ENCODE data around the gene MAJIN.
"Not testable (repeated sequence)": the region's sequence is repeated elsewhere in the genome, so short reads cannot be mapped to it uniquely, and the experiment has no call there.

Gene MAJIN

DNA sequence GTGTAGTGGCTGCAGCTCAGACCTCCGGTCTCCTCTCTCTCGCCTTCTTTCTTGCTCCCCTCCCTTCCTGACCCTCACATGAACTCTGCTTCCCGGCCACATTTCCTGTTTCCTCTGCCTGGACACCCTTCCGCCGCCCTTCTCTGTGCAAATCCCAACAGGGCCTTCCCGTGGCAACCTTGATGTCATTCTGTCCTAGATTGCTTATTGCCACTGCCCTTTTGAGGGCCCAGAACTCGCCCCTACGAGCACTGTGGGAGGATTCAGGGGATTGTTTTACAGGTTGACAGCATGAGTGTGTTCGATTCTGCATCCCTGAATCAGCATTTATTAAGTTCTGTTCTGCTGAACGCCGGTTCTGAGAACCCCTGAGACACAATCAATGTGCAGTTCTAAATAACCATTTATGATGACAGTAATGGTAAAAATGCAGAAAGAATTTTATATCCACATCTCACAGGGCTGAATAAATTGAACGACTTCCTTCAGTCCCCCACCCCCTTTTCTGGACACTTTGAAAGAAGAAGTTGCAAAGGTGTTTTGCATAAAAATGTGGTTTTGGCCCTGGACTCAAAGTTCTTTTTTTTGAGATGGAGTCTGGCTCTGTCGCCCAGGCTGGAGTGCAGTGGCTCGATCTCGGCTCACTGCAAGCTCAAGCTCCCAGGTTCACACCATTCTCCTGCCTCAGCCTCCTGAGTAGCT, 18.5 kb upstream of the MAJIN start:
- DNase-seq (ENCODE audit: low spot score) = no peak

DNA sequence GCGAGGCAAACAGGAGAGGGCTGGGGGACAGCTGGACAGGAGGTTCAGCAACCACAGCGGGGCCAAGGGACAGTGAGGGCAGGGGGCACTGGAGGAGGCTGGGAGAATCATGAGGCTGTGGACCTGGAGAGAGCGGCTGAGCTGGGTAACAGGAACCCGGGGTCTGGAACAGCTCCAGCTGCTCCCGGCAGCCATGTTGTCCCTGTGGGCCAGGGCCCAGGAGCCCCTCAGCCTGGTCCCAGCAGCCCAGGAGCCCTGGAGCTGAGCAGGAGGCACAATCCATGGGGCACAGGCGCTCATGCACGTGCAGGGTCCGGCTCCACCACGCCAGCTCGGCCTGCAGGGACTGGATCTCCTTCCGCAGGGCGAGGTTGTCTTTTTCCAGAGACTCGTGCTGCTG, 17.5 kb upstream of the MAJIN start:
- no peak for DNase-seq (ENCODE audit: low spot score)

DNA sequence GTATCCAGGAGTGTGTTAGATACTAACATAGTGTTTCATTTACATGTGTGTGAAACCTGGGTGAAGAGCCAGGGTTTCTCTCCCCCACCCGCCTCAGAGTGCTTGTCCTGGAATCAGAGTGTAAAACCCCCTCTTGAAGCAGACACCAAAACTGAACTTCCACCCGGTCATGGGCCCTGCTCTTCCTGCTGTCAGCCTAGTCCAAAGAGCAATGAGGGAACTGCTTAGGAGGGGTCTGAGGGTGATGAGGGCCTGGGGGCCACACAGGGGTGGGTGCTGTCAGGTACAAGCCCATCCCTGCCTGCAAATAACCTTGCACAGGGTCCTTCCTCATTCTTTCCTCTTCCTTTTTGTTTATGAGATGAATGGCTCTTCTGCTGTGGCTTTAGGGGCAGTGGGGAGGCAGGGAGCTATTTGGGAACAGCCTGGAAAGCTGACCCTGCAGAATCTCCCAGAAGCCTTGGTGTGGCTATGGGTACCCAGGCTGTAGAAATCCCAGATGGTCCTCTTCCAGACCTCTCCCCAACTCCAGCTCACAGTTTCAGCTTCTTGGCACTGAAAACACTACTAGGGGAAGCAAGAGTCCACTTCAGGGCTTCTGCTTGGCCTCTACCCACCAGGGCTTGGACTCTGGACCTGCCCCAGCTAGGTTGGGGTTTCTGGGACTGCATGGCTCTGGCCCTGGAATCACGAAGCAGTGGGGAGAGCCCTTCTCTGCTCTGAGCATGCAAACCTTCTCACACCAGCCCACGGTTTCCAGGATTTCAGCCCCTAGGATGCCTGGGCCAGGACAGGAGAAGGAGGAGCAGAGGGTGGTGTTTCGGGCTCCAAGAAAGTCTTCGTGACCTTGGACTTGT, 16.3 kb upstream of the MAJIN start:
- no peak for DNase-seq (ENCODE audit: low spot score)

DNA sequence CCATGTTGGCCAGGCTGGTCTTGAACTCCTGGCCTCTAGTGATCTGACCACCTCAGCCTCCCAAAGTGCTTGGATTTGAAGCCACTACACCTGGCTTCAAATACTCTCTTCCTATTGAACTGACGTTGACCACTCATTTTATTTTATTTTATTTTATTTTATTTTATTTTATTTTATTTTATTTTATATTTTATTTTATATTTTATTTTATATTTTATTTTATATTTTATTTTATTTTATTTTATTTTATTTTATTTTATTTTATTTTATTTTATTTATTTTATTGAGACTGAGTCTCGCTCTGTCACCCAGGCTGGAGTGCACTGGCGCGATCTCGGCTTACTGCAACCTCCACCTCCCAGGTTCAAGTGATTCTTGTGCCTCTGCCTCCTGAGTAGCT, 11.4 kb upstream of the MAJIN start:
- not testable (repeated sequence) for DNase-seq (ENCODE audit: low spot score)

DNA sequence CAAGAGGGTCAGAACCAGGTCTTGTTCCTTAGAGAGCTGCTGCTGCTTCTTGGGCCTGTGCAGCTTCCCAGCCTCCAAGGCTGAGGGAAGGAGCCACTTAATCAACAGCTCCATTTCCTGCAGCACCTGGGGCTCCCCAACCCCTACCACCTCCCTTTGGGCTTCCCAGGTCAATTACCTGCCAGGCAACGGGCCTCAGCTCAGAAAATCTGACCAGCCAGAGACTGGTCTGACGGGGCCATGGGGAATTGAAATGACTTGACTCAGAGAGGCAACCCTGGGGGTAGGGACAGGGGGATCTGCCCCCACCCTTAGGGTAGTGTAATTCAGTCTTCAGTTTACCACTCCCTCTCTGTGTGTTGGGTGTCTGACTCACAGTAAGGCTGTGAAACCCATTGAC, 4.7 kb upstream of the MAJIN start:
- DNase-seq (ENCODE audit: low spot score) = no peak

DNA sequence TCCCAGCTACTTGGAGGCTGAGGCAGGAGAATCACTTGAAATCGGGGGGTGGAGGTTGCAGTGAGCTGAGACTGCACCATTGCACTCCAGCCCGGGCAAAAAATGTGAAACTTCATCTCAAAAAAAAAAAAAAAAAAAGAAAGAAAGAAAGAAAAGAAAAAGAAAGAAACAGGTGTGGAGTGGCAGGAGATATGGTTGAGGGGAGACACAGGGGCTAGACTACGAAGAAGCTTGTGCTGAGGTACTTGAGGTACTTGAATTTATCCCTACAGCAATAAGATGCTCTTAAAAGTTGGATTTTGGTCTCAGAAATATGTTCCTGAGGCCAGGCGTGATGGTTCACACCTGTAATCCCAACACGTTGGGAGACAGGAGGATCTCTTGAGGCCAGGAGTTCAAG, 2.2 kb upstream of the MAJIN start:
- DNase-seq (ENCODE audit: low spot score) = no peak

DNA sequence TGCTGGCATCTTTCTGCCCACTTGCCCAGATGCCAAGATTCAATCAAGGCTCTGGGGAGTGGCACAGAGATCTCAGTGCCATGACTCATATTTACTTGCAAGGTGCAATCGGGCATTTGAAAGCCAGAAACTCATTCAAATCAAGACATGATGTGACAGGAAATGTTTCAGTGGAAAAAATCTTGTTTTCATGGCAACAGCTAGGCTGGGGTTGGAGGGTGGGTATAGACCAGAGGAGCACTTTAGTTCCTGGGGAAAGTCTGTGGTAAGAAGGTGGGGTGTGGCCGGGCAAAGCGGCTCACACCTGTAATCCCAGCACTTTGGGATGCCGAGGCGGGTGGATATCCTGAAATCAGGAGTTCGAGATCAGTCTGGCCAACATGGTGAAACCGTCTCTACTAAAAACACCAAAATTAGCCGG, 1.2 kb downstream of the MAJIN start:
- no peak for DNase-seq (ENCODE audit: low spot score)

DNA sequence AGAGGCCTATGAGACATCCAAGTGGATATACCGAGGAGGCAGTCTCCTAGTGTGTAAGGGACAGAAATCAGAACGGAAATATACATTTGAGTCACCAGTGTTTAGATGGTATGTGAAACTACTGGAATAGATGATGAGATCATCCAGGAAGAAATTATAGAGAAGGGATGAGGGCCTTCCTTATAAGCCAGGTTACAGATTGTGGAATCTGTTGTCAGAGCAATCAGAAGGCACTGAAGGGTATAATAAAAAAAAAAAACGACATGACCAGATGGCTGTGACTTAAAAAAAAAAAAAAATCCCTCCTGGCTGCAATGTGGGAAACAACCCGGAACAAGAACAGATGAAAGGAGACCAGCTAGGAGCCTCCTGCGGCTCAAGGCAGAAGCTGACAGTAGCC, 2.7 kb downstream of the MAJIN start:
- no peak for DNase-seq (ENCODE audit: low spot score)

DNA sequence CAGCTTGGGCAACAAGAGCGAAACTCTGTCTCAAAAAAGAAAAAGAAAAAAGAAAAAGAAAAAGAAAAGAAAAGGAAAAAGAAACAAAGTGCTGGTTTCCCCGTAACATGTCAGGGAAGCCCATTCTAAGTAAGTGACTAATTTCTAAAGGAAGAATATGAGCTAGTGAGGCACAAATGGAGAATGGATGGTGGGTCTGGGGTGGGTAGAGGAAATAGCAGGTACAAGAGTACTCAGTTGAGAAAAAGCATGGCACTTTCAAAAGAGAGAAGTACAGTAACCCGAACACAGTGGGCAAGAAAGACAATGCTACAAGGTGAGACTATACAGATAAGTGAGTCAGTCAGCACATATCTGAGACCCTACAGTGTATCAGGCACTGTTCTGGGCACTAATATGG, 4.5 kb downstream of the MAJIN start:
- no peak for DNase-seq (ENCODE audit: low spot score)

DNA sequence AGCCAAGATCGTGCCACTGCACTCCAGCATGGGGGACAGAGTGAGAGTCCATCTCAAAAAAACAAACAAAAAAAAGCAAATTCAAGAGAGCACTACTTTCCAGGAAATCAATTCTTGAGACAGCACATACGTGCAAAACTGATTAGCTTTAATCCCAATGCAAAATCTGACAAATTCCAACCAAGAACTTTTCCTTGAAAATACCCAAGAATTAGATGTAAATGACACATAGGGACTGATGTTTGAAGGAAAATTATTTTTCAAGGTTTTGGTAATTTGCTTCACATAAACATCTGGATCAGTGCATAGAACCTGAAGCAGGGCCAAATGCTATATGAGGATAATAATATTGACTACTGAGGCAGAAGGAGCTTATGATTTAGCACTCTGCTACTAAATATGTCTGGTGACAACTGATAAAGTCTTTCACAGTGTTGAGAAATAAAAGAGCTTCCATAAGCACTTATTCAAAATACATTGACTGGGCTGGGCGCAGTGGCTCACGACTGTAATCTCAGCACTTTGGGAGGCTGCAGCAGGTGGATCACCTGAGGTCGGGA, 8.8 kb downstream of the MAJIN start:
- no peak for DNase-seq (ENCODE audit: low spot score)

DNA sequence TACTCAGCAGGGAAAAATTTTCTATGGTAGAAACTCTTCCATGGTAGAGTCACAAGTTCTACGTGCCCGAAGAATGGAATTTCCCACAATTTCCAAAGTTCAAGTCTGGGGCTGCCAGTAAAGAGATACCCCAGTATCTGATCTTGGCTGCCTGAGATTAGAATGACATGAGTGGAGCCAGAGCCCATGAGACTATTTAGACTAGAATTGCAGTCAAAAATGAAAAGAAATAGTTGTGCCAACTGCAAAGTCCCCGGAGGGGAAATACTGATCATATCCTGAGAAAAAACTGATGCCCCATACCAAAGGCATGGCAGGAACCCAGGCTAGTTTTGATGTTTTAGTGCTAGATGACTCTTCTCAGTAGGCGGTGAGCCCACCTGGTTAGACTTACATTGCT, 11.2 kb downstream of the MAJIN start:
- no peak for DNase-seq (ENCODE audit: low spot score)

DNA sequence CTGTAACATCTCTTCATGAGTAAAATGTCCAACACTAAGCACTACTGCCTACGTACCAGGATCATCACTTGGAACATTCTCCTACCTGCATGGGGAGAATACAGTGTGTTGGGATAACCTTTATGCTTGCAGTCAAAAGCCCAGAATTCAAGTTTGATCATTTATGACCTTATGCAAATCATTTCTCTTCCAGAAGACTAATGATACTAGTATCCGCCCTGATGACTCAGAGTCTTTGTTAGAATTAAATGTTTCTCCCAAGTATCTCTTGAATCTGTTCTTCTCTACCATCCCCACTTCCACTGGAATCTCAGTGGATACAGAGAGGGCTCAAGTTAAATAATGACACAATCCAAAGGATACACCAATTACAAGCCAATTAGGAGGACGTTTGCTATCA, 12.4 kb downstream of the MAJIN start:
- DNase-seq (ENCODE audit: low spot score) = no peak

DNA sequence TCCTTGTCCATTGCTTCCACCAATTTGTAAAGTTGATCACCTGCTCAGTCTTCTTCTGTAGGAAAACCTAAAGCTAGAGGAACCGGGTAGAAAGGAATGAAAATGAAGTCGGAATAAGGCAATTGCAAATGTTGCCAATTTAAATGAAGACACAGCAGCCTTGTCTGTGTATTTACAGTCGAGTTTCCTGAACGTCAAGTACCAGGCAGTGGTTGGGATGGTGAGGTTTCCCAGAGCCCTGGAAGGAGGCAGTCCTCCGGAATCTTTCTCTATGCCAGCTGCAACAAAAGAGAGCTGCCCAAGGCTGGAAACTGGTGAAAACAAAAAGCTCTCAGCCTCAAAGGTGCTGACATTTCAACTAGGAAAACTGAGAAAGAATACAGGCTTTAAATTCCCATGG, 17.7 kb downstream of the MAJIN start:
- no peak for DNase-seq (ENCODE audit: low spot score)

DNA sequence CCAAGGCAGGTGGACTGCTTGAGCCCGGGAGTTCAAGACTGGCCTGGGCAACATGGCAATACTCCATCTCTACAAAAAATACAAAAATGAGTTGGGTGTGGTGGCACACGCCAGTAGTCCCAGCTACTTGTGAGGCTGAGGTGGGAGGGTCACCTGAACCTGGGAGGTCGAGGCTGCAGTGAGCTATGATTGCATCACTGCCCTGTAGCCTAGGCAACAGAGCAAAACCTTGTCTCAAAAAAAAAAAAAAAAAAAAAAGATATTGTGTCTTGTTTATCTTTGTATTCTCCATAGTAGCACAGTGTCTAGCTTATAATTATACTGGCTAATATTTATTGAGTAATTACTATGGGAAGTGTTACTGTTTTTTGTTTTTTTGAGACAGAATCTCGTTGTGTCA, 20.4 kb downstream of the MAJIN start:
- DNase-seq (ENCODE audit: low spot score) = no peak

DNA sequence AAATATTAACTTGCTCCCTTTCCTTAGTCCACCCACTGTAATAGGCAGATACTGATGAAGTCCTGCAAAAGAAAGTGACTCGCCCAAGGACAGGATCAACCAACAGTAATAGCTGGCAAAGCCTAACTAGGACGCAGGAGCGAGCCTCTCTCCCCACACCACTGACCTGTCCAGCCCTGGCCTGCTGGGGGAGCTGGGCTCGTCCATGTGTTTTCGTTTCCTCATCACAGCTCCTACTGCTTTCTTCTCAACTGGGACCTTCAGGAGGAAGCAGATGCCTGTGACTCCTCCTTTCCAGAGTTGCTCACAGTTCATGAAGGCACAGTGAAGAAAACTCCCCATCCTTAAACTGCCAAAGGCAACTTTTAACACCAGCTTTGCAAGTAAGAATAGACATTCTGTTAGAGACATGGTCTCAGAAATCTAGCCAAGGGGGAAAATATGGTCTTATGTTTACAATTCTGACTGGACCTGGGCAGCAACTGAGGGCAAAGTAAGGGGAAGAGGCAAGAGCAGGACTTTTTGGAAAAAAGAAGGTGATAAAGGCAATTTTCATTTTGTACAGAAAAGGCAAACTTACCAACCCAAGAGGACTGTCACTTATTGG, 24.6 kb downstream of the MAJIN start:
- DNase-seq (ENCODE audit: low spot score) = no peak

DNA sequence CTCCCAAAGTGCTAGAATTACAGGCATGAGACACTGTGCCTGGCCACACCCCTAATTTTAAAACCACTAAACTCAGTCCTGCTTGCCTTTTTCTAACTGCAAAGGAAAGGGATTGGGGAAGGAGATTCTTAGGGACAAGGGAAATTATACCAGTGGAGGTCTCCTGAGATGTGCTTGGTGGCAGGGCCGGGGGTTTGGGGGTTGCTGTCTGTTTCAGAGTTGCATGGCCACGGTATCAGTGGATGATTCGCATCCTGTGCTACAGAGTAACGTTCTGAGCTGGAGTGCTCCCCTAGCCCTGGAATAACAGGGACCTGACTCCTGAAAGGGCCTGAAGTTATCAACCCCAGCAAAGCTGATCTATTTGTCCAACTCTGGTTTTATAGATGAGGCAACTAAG, 35.4 kb downstream of the MAJIN start:
- no peak for DNase-seq (ENCODE audit: low spot score)

DNA sequence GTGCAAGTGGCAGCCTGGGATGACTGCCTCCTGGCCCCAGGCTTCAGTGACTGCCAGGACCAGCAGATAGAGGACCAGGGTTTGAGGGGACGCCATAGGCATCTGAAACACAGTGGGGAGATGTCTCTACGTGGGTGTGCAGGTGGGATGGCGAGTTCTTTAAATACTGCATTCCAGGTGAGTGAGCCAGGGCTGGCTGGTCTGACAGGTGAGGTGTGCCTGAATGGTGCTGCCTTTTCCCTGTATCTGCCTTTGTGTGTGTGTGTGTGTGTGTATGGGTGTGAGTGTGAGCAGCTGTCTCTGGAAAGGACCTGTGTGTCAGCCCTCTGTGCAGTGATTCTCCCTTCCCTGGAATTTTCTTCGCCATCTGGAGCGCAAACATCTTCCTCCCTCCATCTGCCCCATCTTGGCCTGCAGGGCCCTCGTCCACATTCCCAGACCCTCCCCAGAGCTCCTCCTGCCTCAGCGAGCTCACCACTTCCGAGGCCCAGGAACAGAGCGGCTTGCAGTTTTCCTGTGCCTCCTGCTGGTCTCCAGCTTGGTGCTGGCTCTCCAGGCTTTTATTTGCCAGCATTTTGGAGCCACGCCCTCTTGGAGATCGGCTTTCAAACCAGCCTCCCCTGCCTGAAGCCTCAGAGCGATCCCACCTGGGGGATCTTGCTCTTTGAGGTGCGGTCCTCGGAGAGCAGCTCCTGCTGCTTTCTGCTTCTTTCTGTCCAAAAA, 36.4 kb downstream of the MAJIN start, which contains the start of gene GPHA2:
GPHA2 (minus strand) TSS at position 535 of the 723 bp plus-strand sequence; CDS start at position 102, 433 bp downstream.
- DNase-seq (ENCODE audit: low spot score) = no peak

DNA sequence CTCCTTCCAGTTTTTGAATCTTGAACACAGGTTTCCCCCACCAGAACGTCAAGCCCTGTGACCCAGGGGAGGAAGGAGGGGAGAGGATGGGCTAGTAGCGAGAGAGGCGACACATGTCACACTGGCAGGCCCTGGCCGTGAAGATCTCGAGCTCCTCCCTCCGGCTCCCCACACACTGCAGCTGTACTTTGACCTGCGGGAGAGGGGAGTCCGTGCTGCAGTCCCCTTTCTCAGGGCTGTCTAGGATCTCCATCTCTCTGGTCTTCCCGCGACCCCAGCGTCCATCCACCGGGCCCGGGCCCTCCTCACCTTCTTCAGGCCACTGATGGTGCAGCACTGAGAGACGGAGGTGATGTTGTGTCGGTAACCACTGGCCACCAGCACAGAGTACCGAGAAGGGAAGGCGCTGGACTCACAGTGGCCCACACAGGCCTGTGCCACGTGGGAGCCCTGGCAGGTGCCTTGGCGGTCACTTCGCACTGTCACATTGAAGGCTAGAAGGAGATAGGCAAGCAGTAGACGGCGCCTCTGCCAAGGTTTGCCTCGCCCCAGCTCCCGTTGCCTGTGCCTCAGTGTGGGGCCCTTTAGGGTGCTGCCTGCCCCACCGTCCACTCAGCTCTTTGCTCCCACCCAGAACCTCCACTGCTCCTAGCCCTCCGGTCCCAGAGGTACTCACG, 37.1 kb downstream of the MAJIN start:
- no peak for DNase-seq (ENCODE audit: low spot score)

DNA sequence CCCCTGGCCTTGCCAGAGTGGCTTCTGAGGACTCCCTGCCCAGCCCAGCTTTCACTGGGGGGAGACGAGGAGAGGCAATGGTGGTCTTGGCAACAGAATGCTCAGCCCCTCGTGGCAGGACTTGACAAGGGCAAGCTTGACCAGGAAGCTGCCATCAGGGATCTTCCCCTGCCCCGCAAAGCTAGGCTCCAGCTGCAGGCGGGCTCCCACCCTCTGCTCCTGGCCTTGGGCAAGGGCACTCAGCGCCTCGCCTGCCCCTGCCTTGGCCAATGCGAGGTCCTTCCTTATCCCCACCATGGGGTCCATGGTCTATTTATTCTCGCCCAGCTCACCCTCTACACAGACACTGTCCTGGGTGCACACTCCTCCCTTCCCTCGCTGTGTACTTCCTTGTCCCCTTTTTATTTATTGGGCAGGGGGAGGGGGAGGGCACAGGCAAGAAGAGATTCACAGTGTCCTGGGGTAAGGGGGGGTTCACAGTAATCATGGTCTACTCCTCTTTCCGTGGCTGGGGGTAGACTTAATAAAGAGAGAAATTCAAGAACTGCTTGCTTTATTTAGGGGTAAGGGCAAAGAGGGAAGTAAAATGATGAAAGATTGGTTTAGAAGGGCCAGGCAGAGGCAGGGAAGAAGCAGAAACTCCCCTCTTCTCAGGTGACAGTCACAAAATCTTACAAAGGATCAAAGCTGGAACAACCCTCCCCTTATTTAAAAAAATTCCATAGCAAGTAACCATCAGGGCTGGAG, 37.8 kb downstream of the MAJIN start:
- no peak for DNase-seq (ENCODE audit: low spot score)

DNA sequence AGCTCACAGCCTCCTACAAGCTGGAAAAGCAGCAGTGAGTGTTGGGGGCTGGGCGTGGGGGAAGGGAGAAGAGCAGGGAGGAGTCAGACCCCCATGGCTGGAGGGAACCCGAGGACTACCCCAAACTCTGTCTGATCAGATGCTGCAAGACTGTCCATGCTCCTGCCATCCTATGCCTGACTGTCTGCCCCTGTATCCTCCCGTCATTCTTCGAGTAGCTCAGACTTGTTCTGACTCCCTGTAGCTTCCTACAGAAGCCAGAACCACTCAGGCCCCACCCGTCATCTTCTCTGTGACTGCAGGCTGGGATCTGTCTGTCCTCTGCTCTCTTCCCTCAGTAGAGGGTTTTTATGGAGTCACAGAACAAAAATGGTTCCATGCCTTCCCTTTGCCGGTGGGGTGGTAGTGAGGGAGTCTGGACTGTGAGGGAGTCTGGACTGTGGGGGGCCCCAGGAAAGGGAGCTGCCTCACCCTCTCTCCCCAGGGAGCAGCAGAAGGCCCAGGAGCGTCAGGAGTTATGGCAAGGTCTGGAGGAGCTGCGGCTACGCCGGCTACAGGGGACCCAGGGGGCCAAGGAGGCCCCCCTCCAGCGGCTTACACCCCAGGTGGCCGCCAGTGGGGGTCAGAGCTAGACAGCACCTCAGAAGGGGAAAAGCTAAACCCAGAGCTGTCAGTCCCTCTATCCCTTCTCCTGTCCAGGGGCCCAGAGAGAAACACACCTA, 38.5 kb downstream of the MAJIN start:
- DNase-seq (ENCODE audit: low spot score) = no peak
